GM23338 (cell line): ENCODE results near the gene AKAP10. TPM values are rescaled to one million over a fixed set of nuclear protein-coding genes. Genes with fewer than 3 reads are reported as not detected.

ENCODE experiments used
- ATAC-seq: fragments of 200-7000 bp; cut with Tn5 transposase; 3 replicates; pipeline ENCODE4 v1.9.1; 2020
- DNase-seq: peaks from one replicate; pipeline ENCODE4 v3.0.0-alpha.2; 2015; ENCODE audit warnings: low spot score
- H2AFZ ChIP-seq: fragments of 200-600 bp; sonication (generic); 2 replicates; pipeline ENCODE4 v1.8.0; 2016; ENCODE audit warnings: antibody characterized with exemption, mild to moderate bottlenecking, moderate library complexity
- H3F3A ChIP-seq: fragments of 200-600 bp; sonication (generic); replicated peaks from 2 replicates; pipeline ENCODE4 v1.8.0; 2017; ENCODE audit warnings: antibody characterized with exemption, mixed run types, low read depth
- H3K27ac ChIP-seq: fragments of 200-600 bp; sonication (generic); 2 replicates; pipeline ENCODE4 v1.6.1; 2016; ENCODE audit warnings: low read depth
- H3K27me3 ChIP-seq: fragments of 200-600 bp; sonication (generic); 2 replicates; pipeline ENCODE4 v1.8.0; 2016; ENCODE audit warnings: mild to moderate bottlenecking, mixed run types, moderate library complexity; ENCODE audit not compliant: insufficient read depth
- H3K36me3 ChIP-seq: fragments of 200-600 bp; sonication (generic); 2 replicates; pipeline ENCODE4 v1.8.0; 2016; ENCODE audit warnings: mild to moderate bottlenecking; ENCODE audit not compliant: insufficient read depth
- H3K4me1 ChIP-seq: fragments of 200-600 bp; sonication (generic); 2 replicates; pipeline ENCODE4 v1.8.0; 2016; ENCODE audit warnings: mild to moderate bottlenecking, moderate library complexity; ENCODE audit not compliant: insufficient read depth
- H3K4me2 ChIP-seq: fragments of 200-600 bp; sonication (generic); 2 replicates; pipeline ENCODE4 v1.7.1; 2017; ENCODE audit warnings: mixed run types
- H3K4me3 ChIP-seq: fragments of 200-600 bp; sonication (generic); 2 replicates; pipeline ENCODE4 v1.6.1; 2016; ENCODE audit warnings: mixed run types
- H3K79me2 ChIP-seq: fragments of 200-600 bp; sonication (generic); replicated peaks from 2 replicates; pipeline ENCODE4 v1.8.0; 2017; ENCODE audit warnings: mild to moderate bottlenecking; ENCODE audit not compliant: insufficient read depth
- H3K9me2 ChIP-seq: fragments of 200-600 bp; sonication (generic); 2 replicates; pipeline ENCODE4 v1.8.0; 2017; ENCODE audit not compliant: insufficient read depth
- H4K20me1 ChIP-seq: fragments of 200-600 bp; sonication (generic); replicated peaks from 2 replicates; pipeline ENCODE4 v1.8.0; 2017; ENCODE audit warnings: mild to moderate bottlenecking; ENCODE audit not compliant: insufficient read depth
- H3K27ac Mint-ChIP-seq: 2 replicates; pipeline ENCODE4 v1.8.0; 2020; ENCODE audit warnings: inconsistent platforms, mild to moderate bottlenecking, moderate library complexity, mixed read lengths
- H3K27me3 Mint-ChIP-seq: 3 replicates; pipeline ENCODE4 v1.8.0; 2022; ENCODE audit warnings: low read depth, mild to moderate bottlenecking, moderate library complexity, mixed read lengths, inconsistent platforms; ENCODE audit not compliant: insufficient read depth, poor library complexity
- H3K36me3 Mint-ChIP-seq: 3 replicates; pipeline ENCODE4 v1.8.0; 2021; ENCODE audit warnings: low read depth, mild to moderate bottlenecking, inconsistent platforms, moderate library complexity, mixed read lengths
- H3K4me1 Mint-ChIP-seq: 3 replicates; pipeline ENCODE4 v1.8.0; 2020; ENCODE audit warnings: mild to moderate bottlenecking, inconsistent platforms, mixed read lengths
- H3K4me3 Mint-ChIP-seq: 3 replicates; pipeline ENCODE4 v1.8.0; 2021; ENCODE audit warnings: moderate library complexity, mild to moderate bottlenecking, inconsistent platforms, mixed read lengths
- H3K9me3 Mint-ChIP-seq: 3 replicates; pipeline ENCODE4 v1.8.0; 2020; ENCODE audit warnings: moderate library complexity, mild to moderate bottlenecking, inconsistent platforms, mixed read lengths
- CREB1 ChIP-seq: fragments of 250-450 bp; sonication (Bioruptor Pico); IDR thresholded peaks from 2 replicates; pipeline ENCODE4 v1.5.0; 2020; ENCODE audit warnings: low read depth, mild to moderate bottlenecking, moderate library complexity
- CTCF ChIP-seq, 2 experiments: fragments of 200-600 bp in 1 of 2; sonication (generic) in 1 of 2; conservative IDR thresholded peaks; 2 replicates each; pipeline versions ENCODE4 v1.5.1 to v1.6.1; 2016 to 2017; ENCODE audit warnings: antibody characterized with exemption in 2 of 2, low read depth in 2 of 2, mild to moderate bottlenecking in 2 of 2, moderate library complexity in 1 of 2
- ETS1 ChIP-seq: IDR thresholded peaks from 2 replicates; pipeline ENCODE4 v1.6.1; 2016; ENCODE audit warnings: antibody characterized with exemption
- EZH2 ChIP-seq: fragments of 200-600 bp; sonication (generic); IDR thresholded peaks from one replicate; pipeline ENCODE4 v1.8.0; 2017; ENCODE audit warnings: antibody characterized with exemption, mild to moderate bottlenecking, low read depth; ENCODE audit not compliant: unreplicated experiment
- EZH2phosphoT487 ChIP-seq: fragments of 200-600 bp; sonication (generic); IDR thresholded peaks from one replicate; pipeline ENCODE4 v1.8.1; 2018; ENCODE audit warnings: antibody characterized with exemption; ENCODE audit not compliant: unreplicated experiment
- JUNB ChIP-seq: IDR thresholded peaks from one replicate; pipeline ENCODE4 v1.6.1; 2016; ENCODE audit warnings: antibody characterized with exemption; ENCODE audit not compliant: unreplicated experiment
- NANOG ChIP-seq: IDR thresholded peaks from 2 replicates; pipeline ENCODE4 v1.6.1; 2016; ENCODE audit warnings: antibody characterized with exemption, borderline replicate concordance
- POLR2AphosphoS5 ChIP-seq: IDR thresholded peaks from 2 replicates; pipeline ENCODE4 v1.6.1; 2016; ENCODE audit warnings: antibody characterized with exemption, low read depth
- REST ChIP-seq: IDR thresholded peaks from one replicate; pipeline ENCODE4 v1.6.1; 2018; ENCODE audit warnings: antibody characterized with exemption; ENCODE audit not compliant: unreplicated experiment
- STAT1 ChIP-seq: IDR thresholded peaks from one replicate; pipeline ENCODE4 v1.6.1; 2016; ENCODE audit warnings: antibody characterized with exemption; ENCODE audit not compliant: unreplicated experiment
- ZNF114 ChIP-seq: fragments of 250-450 bp; sonication (Bioruptor Pico); IDR thresholded peaks from 2 replicates; pipeline ENCODE4 v1.5.0; 2020; ENCODE audit warnings: mild to moderate bottlenecking, moderate library complexity
- ZNF331 ChIP-seq: fragments of 250-450 bp; sonication (Bioruptor Pico); IDR thresholded peaks from 2 replicates; pipeline ENCODE4 v1.5.0; 2020; ENCODE audit warnings: low read depth, mild to moderate bottlenecking, moderate library complexity
- polyA plus RNA-seq: library from polyadenylated mRNA; unstranded; fragments of >200 nt; fragmentation: Nextera tagmentation; extraction: Ambion mirVana; gene quantifications from 2 replicates; pipeline ENCODE4 v1.2.1, GENCODE V29; 2016
- total RNA-seq: library from RNA; depleted of rRNA; stranded (reverse); fragments of >200 nt; shearing (Covaris generic); gene quantifications from 2 replicates; pipeline ENCODE4 v1.2.3, GENCODE V29; 2014

Gene AKAP10
- total and polyA plus RNA-seq, 2 experiments from 2014 or later = 16.7 to 25.9 TPM

GRCh38 chr17:19992803-19993713 lies 15.4 kb upstream of the AKAP10 start:
- Histone ChIP-seq H3F3A (no peaks in the 10 kb centered on the region), H3K4me2 (no peak overlapping the region), H3K4me3 (peak overlapping the region; percentile 29; the same call in 1 of the 2 replicates), H2AFZ (no peak overlapping the region), H4K20me1 (no peaks in the 10 kb centered on the region), H3K4me1 (no peaks in the 10 kb centered on the region), H3K36me3 (no peaks in the 10 kb centered on the region), H3K27me3 (no peaks in the 10 kb centered on the region), H3K79me2 (no peaks in the 10 kb centered on the region), H3K9me2 (peaks cover 7% of the 10 kb centered on the region), H3K27ac (peak overlapping the region; percentile 46)
- Mint-ChIP-seq H3K9me3 (no peaks in the 10 kb centered on the region), H3K4me3 (no peak overlapping the region; the same call in 2 of the 3 replicates), H3K36me3 (no peaks in the 10 kb centered on the region; the same call in 2 of the 3 replicates), H3K4me1 (peaks cover 5% of the 10 kb centered on the region), H3K27me3 (peaks cover 16% of the 10 kb centered on the region), H3K27ac (peak overlapping the region; percentile 84; the same call in 1 of the 2 replicates)
- TF ChIP-seq POLR2AphosphoS5 = no peak
- TF ChIP-seq EZH2phosphoT487 = no peak
- TF ChIP-seq ZNF331 = no peak
- peak; percentile 65 to 86 for TF ChIP-seq CTCF (conservative IDR thresholded peaks at IDR 0.05; ENCODE audit: low read depth in 2 of 2)
- no peak for TF ChIP-seq ETS1
- TF ChIP-seq STAT1 = no peak
- TF ChIP-seq JUNB = no peak
- ATAC-seq (peak; percentile 99), DNase-seq (peak; percentile 98)

GRCh38 chr17:19991252-19991885 lies 13.7 kb upstream of the AKAP10 start:
- no peak for ATAC-seq
- Histone ChIP-seq H3K4me1 (peaks cover 15% of the 10 kb centered on the region), H3K4me3 (no peak overlapping the region), H3K4me2 (no peak overlapping the region), H2AFZ (no peak overlapping the region), H3K79me2 (no peaks in the 10 kb centered on the region), H3K27ac (no peak overlapping the region), H4K20me1 (no peaks in the 10 kb centered on the region), H3F3A (no peaks in the 10 kb centered on the region), H3K9me2 (peaks cover 12% of the 10 kb centered on the region), H3K36me3 (no peaks in the 10 kb centered on the region), H3K27me3 (no peaks in the 10 kb centered on the region)
- Mint-ChIP-seq H3K27me3 (peaks cover 3% of the 10 kb centered on the region), H3K36me3 (no peaks in the 10 kb centered on the region; the same call in 2 of the 3 replicates), H3K4me3 (no peak overlapping the region), H3K4me1 (peaks cover 19% of the 10 kb centered on the region), H3K9me3 (no peaks in the 10 kb centered on the region; the same call in 2 of the 3 replicates), H3K27ac (no peak overlapping the region)
- no peak for TF ChIP-seq ZNF331
- TF ChIP-seq POLR2AphosphoS5 = no peak
- TF ChIP-seq NANOG = no peak
- no peak for TF ChIP-seq EZH2phosphoT487
- no peak for TF ChIP-seq ZNF114 (CRISPR knock-in tag)
- no peak for TF ChIP-seq ETS1
- TF ChIP-seq REST = no peak
- no peak for TF ChIP-seq CREB1
- TF ChIP-seq JUNB = no peak
- no peak for TF ChIP-seq EZH2
- DNase-seq = no peak
